Esophagus muscularis mucosa (tissue), 4 donors: ENCODE measurements around the gene PRPF6. TPM values are rescaled to one million over a fixed set of nuclear protein-coding genes. Genes with fewer than 3 reads are reported as not detected.
"Not testable (repeated sequence)": the region's sequence is repeated elsewhere in the genome, so short reads cannot be mapped to it uniquely, and the experiment has no call there.

Source experiments
- DNase-seq: peaks from one replicate; pipeline ENCODE4 v3.0.0-alpha.2; 2017; ENCODE audit errors: extremely low spot score
- H3K27ac ChIP-seq, 4 donors: fragments of 200-600 bp; sonication (generic); replicated peaks in 1 of 4; 1 replicate in 3 of 4; 2 replicates in 1 of 4; pipeline ENCODE4 v1.5.1; 2016 to 2019; ENCODE audit warnings: mild to moderate bottlenecking in 1 of 4
- H3K27me3 ChIP-seq, 4 donors: fragments of 200-600 bp; sonication (generic); one replicate each; pipeline versions ENCODE4 v1.5.1 to v1.6.0; 2016 to 2019
- H3K36me3 ChIP-seq, 4 donors: fragments of 200-600 bp; sonication (generic); one replicate each; pipeline ENCODE4 v1.5.1; 2016 to 2019
- H3K4me1 ChIP-seq, 4 donors: fragments of 200-600 bp; sonication (generic); one replicate each; pipeline ENCODE4 v1.5.1; 2016 to 2019
- H3K4me3 ChIP-seq, 4 donors: fragments of 200-600 bp; sonication (generic); 1 replicate in 2 of 4; 2 replicates in 2 of 4; pipeline ENCODE4 v1.5.1; 2016 to 2019; ENCODE audit warnings: mild to moderate bottlenecking in 4 of 4, moderate library complexity in 1 of 4
- H3K9me3 ChIP-seq, 4 donors: fragments of 200-600 bp; sonication (generic); 1 replicate in 3 of 4; 2 replicates in 1 of 4; pipeline ENCODE4 v1.5.1; 2016 to 2019
- EP300 ChIP-seq: sonication (generic); formaldehyde crosslinking; IDR thresholded peaks from one replicate; pipeline ENCODE4 v1.6.1; 2017; ENCODE audit warnings: antibody characterized with exemption
- POLR2A ChIP-seq: fragments of 450-650 bp; IDR thresholded peaks from one replicate; pipeline ENCODE4 v1.6.1; 2017; ENCODE audit warnings: antibody characterized with exemption, moderate library complexity, mild to moderate bottlenecking, low read depth
- POLR2AphosphoS5 ChIP-seq, 2 donors: sonication (generic); formaldehyde crosslinking; IDR thresholded peaks; one replicate each; pipeline ENCODE4 v1.6.1; 2017; ENCODE audit warnings: antibody characterized with exemption in 2 of 2
- WGBS: methylation state at CpG from one replicate; pipeline ENCODE4 v1.1.5; 2018; 5-methylcytosine and 5-hydroxymethylcytosine counted together
- intact Hi-C: fragments of 100-400 bp; cut with DNase I; formaldehyde crosslinking; loops from one replicate; pipeline ENCODE4 v1.15.1; 2023
- total RNA-seq, 4 donors: library from RNA; depleted of rRNA; stranded (reverse); fragments of >200 nt; gene quantifications; one replicate each; pipeline versions ENCODE4 v1.1.0 to v1.2.1, GENCODE V29; 2016
- TF ChIP-seq, protein P1 (sequence below), 3 experiments: fragments of 200-600 bp in 2 of 3; fragments of 450-650 bp in 1 of 3; sonication (generic) in 2 of 3; IDR thresholded peaks; one replicate each; pipeline ENCODE4 v1.5.1; 2017 to 2019; ENCODE audit warnings: antibody characterized with exemption in 3 of 3, mild to moderate bottlenecking in 2 of 3, moderate library complexity in 1 of 3

Gene PRPF6
- total RNA-seq, 4 donors from 2014 or later = 46.1 to 64.9 (median 58.7) TPM

DNA sequence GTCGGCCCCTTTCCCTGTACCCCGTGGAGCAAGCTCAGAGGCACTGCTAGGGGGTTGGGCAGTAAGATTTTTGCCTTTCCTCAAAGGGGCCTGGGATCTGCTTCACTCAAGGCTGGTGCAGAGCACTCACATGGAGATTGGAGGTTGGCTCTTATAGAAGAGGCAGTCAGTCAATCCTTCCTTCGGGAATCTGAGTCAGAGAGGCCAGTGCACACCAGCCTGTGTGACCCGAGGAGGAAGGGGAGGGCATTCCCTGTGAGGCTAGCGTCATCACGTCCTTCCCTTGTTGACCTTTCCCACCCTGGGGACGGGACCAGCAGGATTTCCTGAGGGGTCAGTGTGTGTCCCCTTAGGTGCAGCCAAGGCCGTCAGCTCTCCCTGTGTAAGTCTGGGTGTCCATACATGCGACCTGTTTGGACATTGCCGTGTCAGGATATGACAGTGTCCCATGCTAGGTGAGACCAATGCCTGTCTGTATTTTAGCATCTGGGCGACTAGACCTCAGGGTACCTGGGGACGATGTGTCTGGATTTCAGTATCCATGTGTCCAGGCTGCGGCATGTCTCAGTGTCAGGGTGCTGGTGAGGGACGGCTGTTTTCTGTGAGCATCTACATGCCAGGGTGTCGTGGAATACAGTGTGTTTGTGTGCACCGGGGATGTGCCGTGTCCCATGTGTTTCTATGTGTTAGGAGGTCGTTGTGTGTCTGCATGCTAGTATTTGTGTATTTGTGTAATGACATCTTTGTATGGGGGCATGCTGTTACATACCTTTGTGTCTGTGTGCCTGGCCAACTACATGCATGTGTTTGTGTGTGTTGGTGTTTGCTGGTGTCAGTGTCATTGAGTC, 8.4 kb upstream of the PRPF6 start:
- Histone ChIP-seq H3K4me3 (no peak overlapping the region), H3K27me3 (no peaks in the 10 kb centered on the region), H3K4me1 (peaks cover 29 to 61% (median 36%) of the 10 kb centered on the region in 4 donors), H3K27ac (peak overlapping the region in 2 of 4 donors; percentile 34 to 74), H3K9me3 (no peaks in the 10 kb centered on the region), H3K36me3 (peaks cover 0 to 7% (median 4%) of the 10 kb centered on the region in 4 donors)
- DNase-seq = peak; percentile 90
- peak; percentile 10 to 17 for TF ChIP-seq POLR2AphosphoS5 (IDR thresholded peaks at IDR 0.05)
- TF ChIP-seq POLR2A = no peak
- WGBS = 70% methylated on average over 16 of the region's 18 CpGs
- intact Hi-C loops = loop anchor here (5.0 kb wide), 2 partner anchors 60 to 185 kb away; no protein-coding TSS in a partner anchor

DNA sequence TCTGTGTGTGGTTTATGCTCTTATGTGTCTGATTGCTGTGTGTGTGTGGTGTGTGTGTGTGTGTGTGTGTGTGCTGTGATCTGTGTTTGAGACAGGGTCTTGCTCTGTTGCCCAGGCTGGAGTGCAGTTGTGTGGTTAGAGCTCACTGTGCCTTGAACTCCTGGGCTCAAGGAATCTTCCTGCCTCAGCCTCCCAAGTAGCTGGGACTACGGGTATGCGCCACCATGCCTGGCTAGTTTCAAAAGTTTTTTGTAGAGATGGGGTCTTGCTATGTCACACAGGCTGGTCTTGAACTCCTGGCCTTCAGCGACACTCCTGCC, 7.8 kb upstream of the PRPF6 start:
- Histone ChIP-seq H3K36me3 (peaks cover 0 to 1% (median under 1%) of the 10 kb centered on the region in 4 donors), H3K4me3 (no peak overlapping the region), H3K4me1 (peaks cover 29 to 57% (median 37%) of the 10 kb centered on the region in 4 donors), H3K27me3 (no peaks in the 10 kb centered on the region), H3K9me3 (no peaks in the 10 kb centered on the region), H3K27ac (peak overlapping the region; percentile 34 to 74 (median 58))
- 94% methylated on average over 3 of the region's 3 CpGs for WGBS
- TF ChIP-seq POLR2A = no peak
- no peak for TF ChIP-seq EP300
- TF ChIP-seq, protein P1, sequence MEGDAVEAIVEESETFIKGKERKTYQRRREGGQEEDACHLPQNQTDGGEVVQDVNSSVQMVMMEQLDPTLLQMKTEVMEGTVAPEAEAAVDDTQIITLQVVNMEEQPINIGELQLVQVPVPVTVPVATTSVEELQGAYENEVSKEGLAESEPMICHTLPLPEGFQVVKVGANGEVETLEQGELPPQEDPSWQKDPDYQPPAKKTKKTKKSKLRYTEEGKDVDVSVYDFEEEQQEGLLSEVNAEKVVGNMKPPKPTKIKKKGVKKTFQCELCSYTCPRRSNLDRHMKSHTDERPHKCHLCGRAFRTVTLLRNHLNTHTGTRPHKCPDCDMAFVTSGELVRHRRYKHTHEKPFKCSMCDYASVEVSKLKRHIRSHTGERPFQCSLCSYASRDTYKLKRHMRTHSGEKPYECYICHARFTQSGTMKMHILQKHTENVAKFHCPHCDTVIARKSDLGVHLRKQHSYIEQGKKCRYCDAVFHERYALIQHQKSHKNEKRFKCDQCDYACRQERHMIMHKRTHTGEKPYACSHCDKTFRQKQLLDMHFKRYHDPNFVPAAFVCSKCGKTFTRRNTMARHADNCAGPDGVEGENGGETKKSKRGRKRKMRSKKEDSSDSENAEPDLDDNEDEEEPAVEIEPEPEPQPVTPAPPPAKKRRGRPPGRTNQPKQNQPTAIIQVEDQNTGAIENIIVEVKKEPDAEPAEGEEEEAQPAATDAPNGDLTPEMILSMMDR (IDR thresholded peaks at IDR 0.05) = no peak
- TF ChIP-seq POLR2AphosphoS5 (IDR thresholded peaks at IDR 0.05) = no peak
- no peak for DNase-seq
- intact Hi-C loops = loop anchor here (5.0 kb wide), 2 partner anchors 61 to 186 kb away; no protein-coding TSS in a partner anchor

DNA sequence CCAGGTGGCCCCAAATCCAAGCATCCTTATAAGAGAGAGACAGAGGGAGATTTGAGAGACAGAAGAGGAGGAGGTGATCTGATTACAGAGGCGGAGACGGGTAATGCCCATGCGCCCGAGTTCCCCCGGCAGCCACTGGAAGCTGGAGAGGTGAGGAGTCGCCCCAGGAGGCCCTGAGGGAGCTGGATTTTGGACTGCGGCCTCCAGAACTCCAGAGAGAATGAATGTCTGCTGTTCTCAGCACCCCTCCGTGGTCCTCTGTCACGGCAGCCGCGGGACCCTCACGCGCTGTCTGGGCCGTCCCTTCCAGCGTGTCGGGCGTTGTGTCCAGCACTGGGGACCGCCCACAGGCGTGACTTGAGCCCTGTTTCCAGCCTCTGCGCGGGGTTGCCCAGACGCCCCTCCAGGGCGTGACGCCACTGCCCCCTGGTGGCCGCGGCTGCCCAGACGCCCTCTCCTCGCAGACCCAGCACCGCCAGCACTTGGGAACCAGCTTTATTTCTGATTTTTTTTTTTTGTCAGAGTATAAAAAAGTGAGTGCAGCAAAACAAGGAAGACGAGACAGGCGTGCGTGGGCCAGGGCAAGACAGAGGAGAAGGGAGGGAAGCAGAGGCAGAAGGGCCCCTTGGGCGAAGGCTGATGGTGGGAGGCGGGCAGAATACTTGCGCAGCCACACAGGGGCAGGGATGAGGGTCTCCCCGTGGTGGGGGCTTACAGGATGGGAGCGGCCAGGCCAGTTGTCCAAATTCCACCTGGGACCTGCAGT, 7.1 kb upstream of the PRPF6 start:
- peaks cover 28 to 57% (median 37%) of the 10 kb centered on the region in 4 donors for H3K4me1 ChIP-seq
- no peaks in the 10 kb centered on the region for H3K9me3 ChIP-seq
- intact Hi-C loops = loop anchor here (2.0 to 5.0 kb wide), 3 partner anchors 62 to 437 kb away; partner anchors contain the start of gene PTK6
- peak; percentile 96 for DNase-seq
- H3K27me3 ChIP-seq = no peaks in the 10 kb centered on the region
- H3K4me3 ChIP-seq = peak overlapping the region; percentile 43 to 57 (median 46)
- peak overlapping the region; percentile 34 to 74 (median 58) for H3K27ac ChIP-seq
- WGBS = 13% methylated on average over 25 of the region's 37 CpGs
- TF ChIP-seq POLR2A (no peak), POLR2AphosphoS5 (IDR thresholded peaks at IDR 0.05) (peak in 1 of 2 donors; percentile 71), EP300 (no peak)
- TF ChIP-seq, protein P1 (IDR thresholded peaks at IDR 0.05) = peak; percentile 98 to 99 (median 98)
- no peaks in the 10 kb centered on the region for H3K36me3 ChIP-seq

DNA sequence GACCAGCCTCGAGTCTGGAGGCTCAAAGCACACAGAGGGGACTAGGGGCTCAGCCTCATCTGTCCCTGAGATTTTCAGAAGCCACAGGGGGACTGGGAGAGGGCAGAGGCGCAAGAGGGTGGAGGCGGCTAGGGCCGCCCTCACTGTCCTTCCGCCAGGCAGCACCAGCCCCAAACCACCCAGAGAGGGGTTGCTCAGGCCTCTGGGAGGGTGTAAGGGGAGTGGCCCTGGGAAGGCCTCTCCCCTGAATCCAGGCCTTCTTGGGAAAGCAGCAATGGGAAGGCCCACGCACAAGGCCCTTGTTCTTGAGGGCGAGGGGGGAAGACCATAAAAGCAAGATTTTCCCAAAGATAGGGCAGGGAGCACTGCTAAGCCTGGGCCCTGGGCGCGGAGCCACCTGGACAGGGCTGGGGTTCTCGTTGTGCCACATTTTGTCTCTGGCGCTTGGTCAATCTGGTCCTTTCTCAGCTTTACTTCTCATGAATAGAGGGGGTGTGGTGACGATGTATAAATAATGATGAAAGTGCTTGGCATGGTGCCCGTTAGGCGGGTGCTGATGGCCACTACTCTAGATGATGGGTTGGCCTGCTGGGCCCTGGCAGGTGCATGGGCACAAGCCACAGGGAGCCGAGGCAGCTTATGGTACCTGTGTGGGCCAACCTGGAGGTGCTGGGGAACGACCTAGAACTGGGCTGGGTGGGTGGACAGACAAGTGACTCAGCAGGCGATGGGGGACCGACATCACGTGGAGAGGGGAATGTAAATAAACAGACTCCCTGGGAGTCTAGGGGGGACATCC, 6.3 kb upstream of the PRPF6 start:
- no peaks in the 10 kb centered on the region for H3K36me3 ChIP-seq
- TF ChIP-seq EP300 (no peak), POLR2AphosphoS5 (IDR thresholded peaks at IDR 0.05) (no peak), POLR2A (no peak)
- TF ChIP-seq, protein P1 (IDR thresholded peaks at IDR 0.05) = no peak
- 73% methylated on average over 18 of the region's 19 CpGs for WGBS
- no peaks in the 10 kb centered on the region for H3K27me3 ChIP-seq
- DNase-seq = no peak
- H3K4me3 ChIP-seq = no peak overlapping the region
- intact Hi-C loops = loop anchor here (2.0 to 5.0 kb wide), 3 partner anchors 62 to 438 kb away; partner anchors contain the start of gene PTK6
- H3K4me1 ChIP-seq = peaks cover 26 to 58% (median 39%) of the 10 kb centered on the region in 4 donors
- no peaks in the 10 kb centered on the region for H3K9me3 ChIP-seq
- peak overlapping the region in 3 of 4 donors; percentile 34 to 74 (median 67) for H3K27ac ChIP-seq

DNA sequence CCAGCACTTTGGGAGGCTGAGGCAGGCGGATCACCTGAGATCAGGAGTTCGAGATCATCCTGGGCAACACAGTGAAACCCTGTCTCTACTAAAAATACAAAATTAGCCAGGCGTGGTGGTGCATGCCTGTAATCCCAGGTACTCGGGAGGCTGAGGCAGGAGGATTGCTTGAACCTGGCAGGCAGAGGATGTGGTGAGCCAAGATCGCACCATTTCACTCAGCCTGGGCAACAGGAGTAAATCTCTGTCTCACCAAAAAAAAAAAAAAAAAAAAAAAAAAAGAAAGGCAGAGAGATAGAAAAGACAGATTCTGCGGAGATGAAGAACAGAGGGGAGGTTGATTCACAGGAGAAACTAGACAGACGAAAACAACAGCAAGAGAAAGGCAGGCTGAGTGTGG, 4.4 kb upstream of the PRPF6 start:
- WGBS = 97% methylated on average over 7 of the region's 7 CpGs
- H3K4me1 ChIP-seq = peaks cover 31 to 64% (median 44%) of the 10 kb centered on the region in 4 donors
- H3K4me3 ChIP-seq, intact Hi-C loops, H3K36me3 ChIP-seq, H3K27ac ChIP-seq, H3K27me3 ChIP-seq, H3K9me3 ChIP-seq, DNase-seq: not testable (repeated sequence)
